ENCODE measurements around the gene NRM. TPM values are rescaled to one million over a fixed set of nuclear protein-coding genes. Genes with fewer than 3 reads are reported as not detected.

The NRM gene
- polyA plus RNA-seq, 3 donors: 6.7 to 8.1 (median 7.5) TPM

DNA sequence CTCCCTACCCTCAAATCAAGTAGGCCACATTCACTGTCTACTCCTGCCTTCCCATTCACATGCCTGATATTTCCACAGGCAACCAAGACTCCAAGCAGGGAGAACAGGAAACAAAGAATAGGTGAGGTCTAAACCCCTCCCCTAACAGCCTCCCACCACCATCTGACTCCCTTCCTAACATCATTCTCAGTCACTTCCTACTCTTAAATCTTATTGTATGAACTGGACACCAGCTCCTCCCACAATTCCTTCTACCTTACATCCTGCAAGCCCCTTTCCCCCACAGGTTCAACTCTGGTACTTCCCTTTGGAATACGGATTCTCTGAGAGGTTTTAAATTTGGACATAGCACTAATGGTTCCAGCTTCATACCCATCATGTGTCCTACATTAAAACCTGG lies 44.8 kb downstream of the NRM start:
- 62 to 80% (median 74%) methylated on average over 1 of the region's 1 CpG for WGBS, 3 donors
- no peak overlapping the region for H3K27ac ChIP-seq (ENCODE audit: low read depth, low read length)

DNA sequence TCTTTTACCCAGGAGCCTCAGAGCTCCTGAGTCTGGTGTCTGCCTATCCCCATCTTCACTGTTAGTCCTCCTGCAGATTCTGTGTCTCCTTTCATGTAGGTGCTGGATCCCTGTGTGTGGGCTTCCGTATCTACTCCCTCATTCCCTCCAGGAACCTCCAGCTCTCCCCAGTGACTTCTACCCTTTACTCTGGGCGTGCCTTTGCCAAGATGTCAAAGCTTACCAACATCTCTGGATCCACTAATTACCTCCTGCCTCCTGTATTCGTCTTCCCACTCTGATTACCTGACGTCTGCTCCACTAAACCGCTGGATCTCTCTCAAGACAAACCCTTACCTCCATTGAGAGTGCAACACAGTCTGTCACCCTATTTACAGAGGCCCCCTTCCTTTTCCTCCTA lies 46.0 kb downstream of the NRM start:
- no peak overlapping the region for H3K27ac ChIP-seq (ENCODE audit: low read depth, low read length)
- WGBS, 3 donors: 73 to 78% (median 77%) methylated on average over 5 of the region's 5 CpGs

DNA sequence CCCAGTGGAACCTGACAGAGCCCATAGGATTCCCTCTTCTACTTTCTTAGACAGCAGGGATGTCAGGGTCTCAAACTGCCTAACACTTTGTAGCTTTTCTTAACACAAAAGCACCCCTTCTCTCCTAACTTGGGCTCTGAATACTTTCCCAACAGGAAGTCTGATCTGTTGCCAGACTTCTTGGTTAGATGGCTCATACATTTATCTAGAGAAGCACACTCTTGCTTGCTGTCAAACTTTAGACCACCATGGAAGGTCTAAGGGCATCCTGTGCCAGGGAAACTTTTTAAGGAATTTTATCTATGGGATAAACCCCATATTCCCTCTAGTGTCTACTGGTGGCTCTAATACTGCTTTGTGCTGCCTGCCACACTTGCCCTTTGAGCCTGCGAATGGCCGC lies 47.1 kb downstream of the NRM start:
- 92 to 96% (median 95%) methylated on average over 2 of the region's 2 CpGs for WGBS, 3 donors
- H3K27ac ChIP-seq (ENCODE audit: low read depth, low read length): no peak overlapping the region

DNA sequence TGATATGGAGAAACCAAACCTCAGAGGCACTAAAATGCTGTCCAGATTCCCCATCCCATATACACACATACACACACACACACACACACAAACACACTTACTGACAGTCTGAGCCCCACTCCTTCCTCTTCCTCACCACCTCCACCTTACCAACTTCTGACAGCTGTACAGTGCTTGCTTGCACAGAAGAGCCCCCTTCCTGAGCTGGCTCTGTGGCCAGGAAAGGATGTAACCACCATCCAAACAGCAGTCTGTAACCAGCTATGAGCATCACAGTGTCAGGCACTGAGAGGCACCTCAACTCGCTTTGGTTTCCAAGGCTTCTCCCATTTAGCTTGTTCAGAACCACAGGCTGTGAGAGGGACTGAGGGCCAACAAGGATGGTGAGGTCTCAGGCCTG lies 49.7 kb downstream of the NRM start:
- H3K27ac ChIP-seq (ENCODE audit: low read depth, low read length): no peak overlapping the region
- 46 to 94% (median 66%) methylated on average over 1 of the region's 1 CpG for WGBS, 3 donors

DNA sequence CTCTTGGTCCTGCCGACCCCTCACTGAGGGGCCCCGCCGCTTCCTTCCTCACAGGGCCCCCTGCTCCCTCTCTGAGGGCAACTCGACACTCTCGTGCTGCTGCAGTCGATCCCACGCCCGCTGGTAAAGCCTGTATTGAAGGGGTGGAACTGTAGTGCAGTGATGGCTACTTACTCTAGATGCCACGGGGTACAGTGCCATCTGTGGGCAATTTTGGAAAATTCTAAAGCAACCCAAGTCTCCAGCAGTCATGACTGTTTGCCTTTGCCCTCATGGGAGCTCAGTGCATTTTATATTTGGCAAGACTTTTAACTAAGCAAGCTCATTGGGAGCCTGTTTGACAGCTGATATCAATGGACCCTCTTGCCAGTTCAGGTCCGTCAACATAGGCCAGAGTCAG lies 50.3 kb downstream of the NRM start:
- 68 to 78% (median 73%) methylated on average over 10 of the region's 10 CpGs for WGBS, 3 donors

More for the DNA sequence above, 50.3 kb downstream of the NRM start:
- no peak overlapping the region for H3K27ac ChIP-seq (ENCODE audit: low read depth, low read length)

Other genes with a start within 250 kb of the NRM start
- 100 to 1,000 TPM; 197 to 466 (median 363) TPM for gene HLA-E, start 201.5 kb downstream of the NRM start, polyA plus RNA-seq
- 10 to 100 TPM; 38.2 to 84.1 (median 47.2) TPM for gene GNL1, start 134.5 kb downstream of the NRM start, polyA plus RNA-seq
- 1 to 10 TPM; 4.0 to 6.2 (median 5.3) TPM for gene PRR3, start 133.7 kb downstream of the NRM start, polyA plus RNA-seq
- 10 to 100 TPM; 18.3 to 46.5 (median 24.6) TPM for gene ABCF1, start 119.5 kb downstream of the NRM start, polyA plus RNA-seq
- 10 to 100 TPM; 11.6 to 27.4 (median 18.1) TPM for gene PPP1R10, start 73.7 kb downstream of the NRM start, polyA plus RNA-seq
- gene MRPS18B, start 73.1 kb downstream of the NRM start, polyA plus RNA-seq: 10 to 100 TPM; 69.1 to 88.1 (median 77.1) TPM
- 1 to 10 TPM; 2.5 to 5.1 (median 4.9) TPM for gene ATAT1, start 64.1 kb downstream of the NRM start, polyA plus RNA-seq
- gene C6orf136, start 43.9 kb downstream of the NRM start, polyA plus RNA-seq: 10 to 100 TPM in 2 of 3 donors, 1 to 10 TPM in 1; 8.8 to 13.2 (median 10.2) TPM
- gene DHX16, start 18.0 kb downstream of the NRM start, polyA plus RNA-seq: 10 to 100 TPM; 16.8 to 22.3 (median 19.7) TPM
- gene PPP1R18, start 4.3 kb downstream of the NRM start, polyA plus RNA-seq: 100 to 1,000 TPM in 1 of 3 donors, 10 to 100 TPM in 1, 1 to 10 TPM in 1; 10.0 to 102 (median 75.8) TPM
- 10 to 100 TPM in 1 of 3 donors, 1 to 10 TPM in 2; 7.4 to 12.7 (median 7.8) TPM for gene MDC1, start 26.3 kb upstream of the NRM start, polyA plus RNA-seq
- gene TUBB, start 29.4 kb upstream of the NRM start, polyA plus RNA-seq: 100 to 1,000 TPM; 166 to 400 (median 269) TPM
- 100 to 1,000 TPM in 2 of 3 donors, 10 to 100 TPM in 1; 87.0 to 229 (median 221) TPM for gene FLOT1, start 51.7 kb upstream of the NRM start, polyA plus RNA-seq
- 100 to 1,000 TPM in 1 of 3 donors, 10 to 100 TPM in 2; 41.6 to 402 (median 45.5) TPM for gene IER3, start 53.6 kb upstream of the NRM start, polyA plus RNA-seq
- gene DDR1, start 193.5 kb upstream of the NRM start, polyA plus RNA-seq: 10 to 100 TPM; 24.2 to 83.5 (median 57.4) TPM
- 10 to 100 TPM; 15.5 to 35.9 (median 16.5) TPM for gene GTF2H4, start 217.2 kb upstream of the NRM start, polyA plus RNA-seq
- 10 to 100 TPM; 14.2 to 25.3 (median 20.9) TPM for gene VARS2, start 223.3 kb upstream of the NRM start, polyA plus RNA-seq
- gene SFTA2, start 241.2 kb upstream of the NRM start, polyA plus RNA-seq: 1 to 10 TPM in 1 of 3 donors, under 1 TPM in 1, not detected in 1; 0.42 to 6.6 TPM
- 1 to 10 TPM in 2 of 3 donors, under 1 TPM in 1; 0.08 to 8.5 (median 2.7) TPM for gene MUCL3, start 250.0 kb upstream of the NRM start, polyA plus RNA-seq

Data from adipose tissue (tissue), 3 donors.